Inflammatory macrophage (primary cell): Measurements from ENCODE around the gene TKT.

Experiments
- DNase-seq, 2 donors: peaks; one replicate each; pipeline ENCODE4 v3.0.0-alpha.2; 2020 to 2022

TKT gene

DNA sequence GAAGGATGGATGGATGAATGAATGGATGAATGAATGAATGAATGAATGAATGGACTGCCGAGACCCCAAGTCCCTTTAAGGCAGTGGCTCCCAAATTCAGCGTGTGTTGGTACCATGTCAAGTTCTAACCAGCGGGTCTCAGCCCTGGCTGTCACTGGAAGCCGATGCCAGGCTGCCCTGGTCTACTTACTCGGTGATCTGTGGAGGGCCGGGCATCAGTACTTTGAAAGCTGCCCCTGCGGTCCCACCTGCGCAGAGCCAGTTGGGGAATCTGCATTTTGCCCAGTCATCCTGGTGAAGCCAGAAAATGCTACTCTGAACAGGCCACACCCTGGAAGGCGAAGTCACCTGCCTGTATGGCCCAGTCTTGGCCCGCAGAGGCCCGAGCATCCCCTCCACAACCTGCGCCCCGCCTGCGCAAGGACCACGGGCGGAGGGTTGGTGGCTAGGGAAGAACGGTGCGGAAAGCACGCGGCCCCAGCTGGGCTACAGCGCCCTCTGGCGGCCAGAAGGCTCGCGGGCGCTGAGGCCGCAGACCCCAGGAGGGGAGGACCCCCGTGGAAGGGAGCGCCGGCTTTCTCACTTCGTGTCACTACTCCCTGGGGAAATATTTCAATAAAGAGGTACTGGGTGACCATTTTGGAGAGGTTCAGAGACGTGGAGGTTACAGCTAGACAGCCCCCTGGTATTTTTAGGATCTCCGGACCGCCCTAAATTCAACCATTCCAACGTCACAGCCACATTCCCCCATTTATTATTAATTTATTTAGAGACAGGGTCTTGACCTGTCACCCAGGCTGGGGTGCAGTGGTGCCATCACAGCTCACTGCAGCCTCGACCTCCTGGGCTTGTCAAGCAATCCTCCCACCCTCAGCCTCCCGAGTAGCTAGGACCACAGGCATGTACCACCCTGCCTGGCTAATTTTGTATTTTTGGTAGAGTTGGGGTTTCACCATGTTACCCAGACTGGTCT lies 59.9 kb downstream of the TKT start:
- peak; percentile 37 to 52 for DNase-seq

DNA sequence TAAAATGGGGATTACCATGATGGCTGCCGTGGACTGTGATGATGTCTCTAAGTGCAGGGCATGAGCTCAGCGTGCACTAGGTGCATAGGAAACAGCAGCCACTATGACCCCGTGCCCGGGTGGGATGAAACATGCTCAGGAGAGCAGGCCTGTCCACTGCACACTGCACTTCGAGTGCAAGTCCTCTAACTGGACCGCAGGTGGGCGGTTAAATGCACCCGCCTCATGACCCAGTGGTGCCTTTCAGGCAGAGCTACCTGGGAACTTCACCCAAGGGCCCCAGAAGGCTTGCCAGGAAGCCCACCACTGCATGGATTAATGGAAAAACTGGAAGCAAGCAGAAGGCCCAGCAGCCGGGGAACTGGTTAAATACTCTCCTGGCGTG lies 60.8 kb downstream of the TKT start:
- DNase-seq: no peak

DNA sequence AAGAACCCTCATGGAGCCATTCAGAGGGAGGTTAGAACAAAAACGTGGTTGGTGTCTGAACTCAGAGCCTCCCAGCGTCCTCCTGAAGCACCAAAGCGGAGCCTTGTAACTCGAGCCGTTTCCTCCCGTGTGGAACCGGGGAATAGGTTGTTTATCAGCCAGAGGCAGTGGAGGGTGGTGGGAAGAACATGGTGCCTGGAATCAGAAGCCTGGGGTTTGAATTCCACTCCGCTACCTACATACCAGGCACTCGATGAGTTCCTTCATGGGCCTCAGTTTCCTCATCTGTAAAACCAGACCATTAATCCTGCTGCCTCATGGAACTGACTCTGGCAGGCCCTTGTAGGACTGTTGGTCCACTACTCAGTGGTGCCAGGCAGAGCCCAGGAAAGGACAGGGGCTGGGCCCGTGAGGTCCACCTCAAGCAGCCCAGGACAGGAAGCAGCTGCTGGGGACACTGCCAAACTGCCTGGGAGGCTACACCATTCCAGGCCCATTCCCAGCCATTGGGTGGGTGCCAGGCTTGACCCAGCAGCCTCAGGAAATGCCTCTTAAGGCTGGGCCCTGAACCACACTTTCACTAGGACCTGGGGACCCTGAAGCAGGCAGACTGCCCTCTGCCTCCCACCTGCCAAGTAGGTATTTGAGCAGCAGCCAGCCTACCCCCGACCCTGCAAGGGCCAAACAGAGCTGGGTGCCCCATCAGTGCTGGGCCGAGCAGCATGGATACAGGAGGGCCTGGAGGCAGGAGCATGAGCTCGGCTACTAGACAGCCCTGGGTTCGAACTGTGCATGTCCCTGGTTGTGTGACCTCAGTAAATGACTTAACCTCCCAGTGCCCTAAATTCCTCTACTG lies 61.4 kb downstream of the TKT start:
- no peak for DNase-seq

DNA sequence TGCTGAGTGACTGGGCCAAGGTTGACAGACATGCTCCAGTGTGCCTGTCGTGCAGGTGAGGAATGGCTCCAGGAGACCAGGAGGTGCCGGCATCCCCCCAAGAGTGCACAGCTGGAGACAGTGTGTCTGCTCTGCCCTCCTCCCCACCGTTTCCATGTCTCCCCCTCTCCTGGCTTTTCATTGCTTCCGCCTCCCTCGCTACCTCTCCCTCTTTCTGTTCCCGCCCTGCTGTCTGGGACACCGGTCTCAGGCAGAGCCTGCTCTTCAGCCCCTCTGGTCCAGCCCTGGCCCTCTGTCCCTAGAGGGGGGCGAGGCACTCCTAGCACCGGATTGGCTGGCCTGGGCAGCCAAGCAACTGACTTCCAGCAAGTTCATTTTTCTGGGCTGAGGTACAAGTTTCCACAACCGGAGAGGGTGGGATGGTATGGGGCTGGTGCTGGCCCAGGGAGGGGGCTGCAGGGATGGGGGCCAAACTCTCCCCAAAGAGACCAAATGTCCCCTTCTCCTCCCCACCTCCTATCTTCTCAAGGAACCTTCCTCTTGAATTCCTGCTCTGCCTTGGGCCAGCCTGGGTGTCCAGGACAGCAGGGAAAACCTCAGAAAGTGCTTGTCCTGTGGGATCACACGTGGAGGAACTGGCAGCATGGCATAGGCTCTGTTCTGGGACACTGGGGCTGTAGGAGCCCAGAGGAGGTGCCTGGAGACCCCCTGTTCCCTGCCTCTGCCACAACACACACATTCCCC lies 62.2 kb downstream of the TKT start:
- DNase-seq: no peak

DNA sequence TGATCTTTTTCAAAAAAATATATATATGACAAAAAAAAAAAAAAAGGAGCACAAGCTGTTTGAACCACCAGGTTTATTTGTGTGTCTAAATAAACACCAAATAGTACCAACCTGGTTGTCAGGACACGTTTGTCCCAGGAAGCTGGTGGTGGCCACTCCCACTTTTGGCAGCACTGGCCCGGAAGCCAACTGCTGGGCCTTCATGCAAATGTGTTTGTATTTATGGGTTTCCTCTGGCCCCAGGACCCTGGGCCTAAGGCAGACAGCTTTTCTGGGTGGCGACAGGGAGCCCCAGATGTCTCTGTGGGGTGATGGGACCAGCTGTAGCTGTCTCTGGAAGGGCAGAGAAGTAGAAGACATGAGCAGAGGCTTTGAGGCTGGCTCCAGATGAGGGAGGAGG lies 63.2 kb downstream of the TKT start:
- DNase-seq: no peak

DNA sequence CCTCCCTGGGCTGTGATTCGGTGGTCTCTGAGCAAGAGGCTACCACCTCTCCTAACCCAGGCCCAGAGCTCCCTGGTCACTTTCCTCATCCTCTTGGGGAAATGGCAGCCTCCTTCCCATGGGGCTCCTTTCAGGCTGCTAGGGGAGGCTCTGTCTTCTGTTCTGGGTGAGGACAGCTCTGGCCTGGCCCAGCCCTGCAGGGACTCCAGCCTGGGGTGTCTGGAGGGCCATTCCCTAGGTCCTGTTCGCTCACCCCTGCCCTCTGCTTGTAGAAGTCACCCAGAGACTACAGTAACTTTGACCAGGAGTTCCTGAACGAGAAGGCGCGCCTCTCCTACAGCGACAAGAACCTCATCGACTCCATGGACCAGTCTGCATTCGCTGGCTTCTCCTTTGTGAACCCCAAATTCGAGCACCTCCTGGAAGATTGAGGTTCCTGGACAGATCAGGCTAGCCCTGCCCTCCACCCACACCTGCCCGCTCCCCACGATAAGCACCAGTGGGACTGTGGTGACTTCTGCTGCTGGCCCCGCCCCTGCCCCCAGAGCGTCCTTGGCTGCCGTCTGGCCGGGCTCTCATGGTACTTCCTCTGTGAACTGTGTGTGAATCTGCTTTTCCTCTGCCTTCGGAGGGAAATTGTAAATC lies 63.9 kb downstream of the TKT start:
- peak in 1 of 2 donors; percentile 45 for DNase-seq

DNA sequence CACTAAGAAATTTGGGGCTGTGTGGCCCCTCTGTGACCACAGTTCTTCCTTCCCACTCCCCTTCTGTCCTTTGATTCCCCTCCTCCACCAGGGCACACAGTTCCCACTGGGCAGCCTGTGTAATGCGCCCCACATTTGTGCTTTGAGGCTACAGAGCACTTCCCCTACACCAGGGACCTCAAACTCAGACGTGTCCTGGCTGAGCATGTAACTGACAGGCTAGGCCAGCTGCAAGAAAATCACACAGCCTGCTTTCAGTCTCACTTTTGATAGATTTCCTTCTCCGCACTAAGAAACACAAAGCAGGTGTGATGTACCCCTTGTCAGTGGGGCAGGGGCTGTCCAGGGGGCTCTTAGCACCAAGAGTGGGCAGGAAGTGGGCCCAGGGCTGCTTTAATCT lies 65.2 kb downstream of the TKT start:
- DNase-seq: no peak

DNA sequence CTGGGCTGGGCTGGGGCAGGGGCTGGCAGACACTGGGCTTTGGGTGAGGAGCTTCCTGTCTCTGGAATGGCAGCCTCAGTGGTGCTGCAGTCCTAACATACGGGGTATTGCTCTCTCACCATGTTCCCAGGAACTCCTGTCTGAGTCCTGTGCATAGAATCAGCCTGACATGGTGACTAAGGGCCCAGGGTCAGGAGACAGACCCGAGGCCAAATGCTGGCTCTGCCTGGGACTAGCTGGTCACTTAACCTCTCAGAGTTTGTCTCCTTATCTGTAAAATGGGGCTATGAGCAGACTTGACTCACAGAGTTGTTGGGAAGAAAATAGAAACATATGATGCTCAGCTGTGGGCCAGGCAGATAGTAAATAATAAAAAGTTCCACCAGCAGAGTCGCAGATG lies 66.5 kb downstream of the TKT start:
- no peak for DNase-seq

DNA sequence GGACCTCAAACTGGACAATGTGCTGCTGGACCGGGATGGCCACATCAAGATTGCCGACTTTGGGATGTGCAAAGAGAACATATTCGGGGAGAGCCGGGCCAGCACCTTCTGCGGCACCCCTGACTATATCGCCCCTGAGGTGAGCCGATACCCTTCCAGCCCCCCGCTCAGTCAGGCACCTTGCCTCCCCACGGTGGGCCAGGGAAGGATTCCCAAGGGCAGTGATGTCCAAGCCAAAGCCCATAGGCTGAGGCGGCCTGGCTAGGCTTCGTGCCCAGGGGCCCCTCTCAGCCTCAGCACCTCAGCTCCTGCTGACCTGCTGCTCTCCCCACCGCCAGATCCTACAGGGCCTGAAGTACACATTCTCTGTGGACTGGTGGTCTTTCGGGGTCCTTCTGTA lies 67.1 kb downstream of the TKT start:
- no peak for DNase-seq

DNA sequence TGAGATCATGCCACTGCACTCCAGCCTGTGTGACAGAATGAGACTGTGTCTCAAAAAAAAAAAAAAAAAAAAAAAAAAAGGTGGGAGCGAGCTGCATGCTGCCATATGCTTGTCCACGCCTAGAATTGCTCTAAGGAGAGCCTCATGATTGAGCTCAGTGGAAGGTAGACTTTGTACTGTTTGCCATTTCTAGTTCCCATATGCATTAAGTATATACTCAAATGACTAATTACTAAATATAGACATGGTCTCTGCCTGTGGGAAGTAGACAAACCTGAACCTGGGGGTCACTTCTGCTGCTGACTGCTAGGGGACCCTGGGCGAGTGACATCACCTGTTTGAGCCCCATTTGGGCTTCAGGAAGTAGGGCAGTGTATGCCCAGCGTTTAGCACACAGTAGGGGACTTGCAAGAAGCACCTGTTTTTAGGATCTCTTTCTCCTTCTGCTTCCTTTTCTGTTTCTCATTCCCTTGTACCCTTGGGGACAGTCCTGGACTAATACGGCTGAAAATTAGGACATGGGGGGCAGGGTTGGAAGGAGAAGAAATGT lies 67.6 kb downstream of the TKT start:
- no peak for DNase-seq

DNA sequence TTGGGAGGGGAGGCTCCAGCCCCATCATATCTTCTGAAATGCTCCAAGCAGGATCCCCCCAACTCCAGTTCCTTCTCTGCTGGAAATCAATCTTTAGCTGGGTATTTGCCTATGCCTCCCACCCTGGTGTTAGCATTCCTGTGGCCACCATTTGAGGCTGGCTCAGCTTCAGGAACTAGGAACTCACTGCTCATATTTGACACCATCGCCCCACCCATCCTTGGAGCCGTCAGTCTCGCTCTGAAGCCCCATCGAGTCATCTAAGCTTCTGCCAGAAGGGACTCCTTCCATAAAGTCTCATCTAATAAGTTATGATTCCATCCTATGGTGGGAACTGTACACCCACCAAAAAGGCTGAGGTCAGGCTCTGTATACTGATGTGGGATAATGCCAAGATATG lies 68.4 kb downstream of the TKT start:
- no peak for DNase-seq

DNA sequence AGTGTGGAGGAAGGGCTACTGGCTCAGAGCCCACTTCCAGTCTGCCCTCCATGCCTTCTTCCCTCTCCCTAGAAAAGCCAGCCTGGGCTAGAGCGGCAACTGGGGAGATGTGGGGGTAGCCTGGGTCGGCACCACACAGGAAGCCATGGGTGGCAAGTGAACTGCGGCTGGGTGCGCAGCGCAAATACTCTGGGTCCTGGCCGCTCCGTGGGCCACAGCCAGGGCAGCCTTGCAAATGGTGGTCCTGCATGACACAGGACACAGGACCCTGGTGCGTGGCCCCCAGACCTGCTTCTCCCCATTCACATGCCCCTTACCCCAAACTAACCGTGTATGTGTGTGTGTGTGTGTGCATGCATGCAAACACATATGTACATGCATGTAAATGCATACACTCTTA lies 69.1 kb downstream of the TKT start:
- no peak for DNase-seq

DNA sequence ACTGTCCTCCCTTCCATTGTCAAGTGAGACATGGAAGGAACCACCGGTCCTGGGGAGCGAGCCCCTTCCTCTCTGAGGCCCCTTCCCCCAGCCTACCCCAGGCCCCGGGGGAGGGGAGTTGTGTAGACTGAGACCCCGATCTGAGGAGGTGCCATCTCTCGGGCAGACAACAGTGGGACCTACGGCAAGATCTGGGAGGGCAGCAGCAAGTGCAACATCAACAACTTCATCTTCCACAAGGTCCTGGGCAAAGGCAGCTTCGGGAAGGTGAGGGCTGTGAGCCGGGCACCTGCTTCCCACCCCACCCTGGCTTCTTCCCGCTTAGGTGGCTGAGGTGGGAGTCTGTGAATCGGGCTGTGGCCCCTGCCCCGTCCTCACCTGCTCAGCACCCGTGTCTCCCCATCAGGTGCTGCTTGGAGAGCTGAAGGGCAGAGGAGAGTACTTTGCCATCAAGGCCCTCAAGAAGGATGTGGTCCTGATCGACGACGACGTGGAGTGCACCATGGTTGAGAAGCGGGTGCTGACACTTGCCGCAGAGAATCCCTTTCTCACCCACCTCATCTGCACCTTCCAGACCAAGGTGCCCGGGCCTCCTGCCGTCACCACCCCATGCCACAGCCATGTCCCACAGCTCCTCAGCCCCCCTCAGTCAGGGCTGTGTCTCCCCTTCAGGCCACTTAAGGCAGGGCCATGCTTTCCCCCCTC lies 69.9 kb downstream of the TKT start:
- DNase-seq: no peak

DNA sequence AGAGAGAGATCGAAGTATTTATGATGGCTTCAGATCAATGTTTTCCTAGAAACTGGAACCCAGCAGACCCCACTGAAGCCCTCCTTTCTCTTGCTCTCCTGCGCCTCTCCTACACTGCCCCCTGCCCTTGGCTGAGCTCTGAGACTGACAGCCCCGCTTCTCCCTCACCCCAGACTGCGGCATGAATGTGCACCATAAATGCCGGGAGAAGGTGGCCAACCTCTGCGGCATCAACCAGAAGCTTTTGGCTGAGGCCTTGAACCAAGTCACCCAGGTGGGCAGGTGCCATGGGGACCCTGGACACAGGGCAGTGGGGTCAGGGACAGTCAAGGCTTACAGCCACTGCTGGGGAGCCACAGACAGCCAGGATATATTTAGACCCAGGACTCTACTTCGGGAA lies 71.1 kb downstream of the TKT start:
- DNase-seq: no peak

DNA sequence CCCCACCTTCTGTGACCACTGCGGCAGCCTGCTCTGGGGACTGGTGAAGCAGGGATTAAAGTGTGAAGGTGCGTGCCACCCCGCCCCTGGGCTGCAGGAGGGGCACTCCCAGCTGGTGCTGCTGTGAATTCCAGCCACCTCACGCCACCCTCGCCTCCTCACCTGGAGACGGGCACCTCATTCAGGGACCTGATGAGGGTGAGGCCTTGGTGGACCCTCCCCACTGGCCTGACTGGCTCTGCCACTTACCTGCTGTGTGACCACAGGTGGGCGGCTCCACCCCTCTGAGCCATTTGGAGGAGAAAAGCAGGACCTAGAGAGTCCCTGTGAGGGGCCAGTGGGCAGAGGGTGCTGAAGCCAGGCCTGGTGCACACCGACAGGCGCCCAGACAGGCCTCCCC lies 72.3 kb downstream of the TKT start:
- DNase-seq: no peak

DNA sequence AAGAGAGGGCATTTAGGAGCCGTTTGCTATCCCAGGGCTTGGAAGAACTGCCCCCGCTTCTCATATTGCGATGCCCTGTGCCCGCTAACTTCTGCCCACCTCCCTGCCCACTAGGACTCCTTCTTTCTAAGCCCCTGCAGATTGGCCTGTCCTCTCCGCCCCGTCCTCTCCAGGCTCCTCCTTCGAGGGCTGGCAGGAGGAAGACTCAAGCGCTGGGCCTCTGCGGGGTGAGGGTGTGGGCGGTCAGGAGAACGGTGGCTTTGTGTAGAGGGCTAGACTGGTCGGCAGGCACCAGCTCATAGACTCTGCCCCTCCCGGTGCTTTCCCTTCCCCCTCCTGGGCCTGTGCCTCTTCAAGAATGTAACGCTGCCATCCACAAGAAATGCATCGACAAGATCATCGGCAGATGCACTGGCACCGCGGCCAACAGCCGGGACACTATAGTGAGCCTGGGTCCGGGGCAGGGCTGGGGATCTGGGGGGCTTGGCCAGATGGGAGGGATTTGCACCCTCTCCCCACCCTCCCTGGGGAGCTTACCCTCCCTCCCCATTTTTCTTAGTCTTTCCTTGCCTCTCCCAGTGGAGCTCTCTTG lies 73.0 kb downstream of the TKT start:
- peak in 1 of 2 donors; percentile 31 for DNase-seq

DNA sequence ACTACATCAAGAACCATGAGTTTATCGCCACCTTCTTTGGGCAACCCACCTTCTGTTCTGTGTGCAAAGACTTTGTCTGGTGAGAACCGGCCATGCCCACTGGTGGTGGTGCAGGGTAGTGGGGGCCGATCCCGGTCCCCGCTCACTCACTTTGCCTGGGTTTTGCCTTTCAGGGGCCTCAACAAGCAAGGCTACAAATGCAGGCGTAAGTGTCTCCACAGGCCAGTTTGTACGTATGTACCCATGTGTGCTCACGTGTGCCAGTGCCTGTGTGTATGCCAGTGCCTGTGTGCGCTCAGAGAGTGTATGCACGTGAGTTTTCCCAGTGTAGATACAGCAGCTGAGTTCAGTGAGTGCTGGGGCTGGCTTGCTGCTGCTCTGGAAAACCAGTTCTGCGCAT lies 74.3 kb downstream of the TKT start:
- no peak for DNase-seq

DNA sequence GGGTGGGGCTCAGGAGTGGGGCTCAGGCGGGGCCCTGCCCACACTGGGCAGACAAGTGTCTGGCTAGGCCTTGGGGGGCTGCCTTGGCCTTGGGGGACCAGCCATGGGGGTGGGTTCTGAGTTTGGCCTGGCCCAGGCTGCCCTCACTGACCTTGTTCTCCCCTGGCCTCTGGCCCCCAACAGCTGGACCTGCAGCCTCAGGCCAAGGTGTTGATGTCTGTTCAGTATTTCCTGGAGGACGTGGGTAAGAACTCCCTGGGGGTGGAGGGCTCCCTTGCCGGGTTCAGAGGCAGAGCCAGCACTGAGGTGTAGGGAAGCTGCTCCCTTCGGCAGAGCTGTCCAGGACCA lies 74.8 kb downstream of the TKT start:
- DNase-seq: no peak

DNA sequence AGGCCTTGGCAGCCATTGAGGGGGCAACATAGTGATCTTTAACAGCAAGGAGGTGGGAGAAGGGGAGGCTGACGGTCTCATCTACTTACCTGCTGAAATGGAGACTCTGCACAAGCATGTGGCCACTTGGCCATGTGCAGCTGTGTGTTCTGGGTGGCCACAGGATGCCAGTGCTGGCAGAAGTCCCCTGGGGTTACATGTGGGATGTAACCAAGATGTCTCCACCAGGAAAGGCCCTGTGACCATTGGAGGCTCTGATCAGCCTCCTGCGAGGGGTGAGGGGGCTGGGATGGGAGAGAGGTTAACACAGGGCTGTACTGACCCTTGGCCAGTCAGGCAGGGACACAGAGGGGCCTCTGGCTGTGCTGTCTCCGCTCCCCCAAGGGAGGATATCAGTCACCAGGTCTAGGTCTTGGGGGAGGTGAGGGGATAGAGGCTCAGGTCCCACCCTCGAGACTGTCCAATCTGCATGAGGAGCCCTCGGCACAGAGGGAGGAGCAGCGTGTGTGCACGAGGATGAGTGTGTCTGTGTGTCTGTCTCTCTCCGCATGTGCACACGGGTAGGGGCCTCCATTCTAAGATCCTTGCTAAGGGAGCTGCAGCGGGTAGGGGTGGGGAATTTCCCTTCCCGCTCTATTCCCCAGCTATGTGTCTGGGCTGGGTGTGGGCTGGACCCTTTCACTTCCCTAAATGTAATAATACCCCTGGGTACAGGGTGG lies 75.4 kb downstream of the TKT start:
- peak; percentile 83 to 90 for DNase-seq

DNA sequence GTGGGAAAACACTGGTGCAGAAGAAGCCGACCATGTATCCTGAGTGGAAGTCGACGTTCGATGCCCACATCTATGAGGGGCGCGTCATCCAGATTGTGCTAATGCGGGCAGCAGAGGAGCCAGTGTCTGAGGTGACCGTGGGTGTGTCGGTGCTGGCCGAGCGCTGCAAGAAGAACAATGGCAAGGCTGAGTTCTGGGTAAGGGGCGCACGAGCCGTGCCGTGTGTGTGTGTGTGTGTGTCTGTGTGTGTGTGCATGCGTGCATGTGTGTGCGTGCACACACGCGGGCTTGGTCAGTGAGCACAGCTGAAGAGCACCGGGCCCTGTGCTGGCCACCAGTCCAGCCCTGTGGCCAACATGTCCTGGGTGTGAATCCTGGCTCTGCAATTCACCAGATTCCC lies 76.2 kb downstream of the TKT start:
- no peak for DNase-seq

DNA sequence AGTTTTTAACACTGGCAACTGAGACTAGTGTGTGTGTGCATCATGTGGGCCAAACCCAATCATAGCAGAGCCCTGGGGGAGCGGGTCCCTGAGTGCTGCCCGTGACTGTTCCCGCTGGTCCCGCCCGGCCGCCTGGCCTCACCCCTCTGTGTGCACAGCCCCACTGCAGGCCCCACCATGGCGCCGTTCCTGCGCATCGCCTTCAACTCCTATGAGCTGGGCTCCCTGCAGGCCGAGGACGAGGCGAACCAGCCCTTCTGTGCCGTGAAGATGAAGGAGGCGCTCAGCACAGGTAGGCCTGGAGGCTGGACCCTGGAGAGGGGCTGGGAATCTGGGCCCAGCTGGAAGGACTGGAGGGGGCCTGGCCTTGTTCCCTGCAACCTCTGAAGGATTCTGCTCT lies 77.6 kb downstream of the TKT start:
- DNase-seq: no peak
